Fibroblast of the aortic adventitia (primary cell): ENCODE measurements around the gene IL37. TPM values are rescaled to one million over a fixed set of nuclear protein-coding genes. Genes with fewer than 3 reads are reported as not detected.

ENCODE experiments used
- DNase-seq: peaks from one replicate; pipeline ENCODE4 v3.0.0-alpha.2; 2010; ENCODE audit warnings: low read depth
- H3K4me3 ChIP-seq: 2 replicates; pipeline ENCODE4 v1.5.1; 2011; ENCODE audit warnings: low read depth, mild to moderate bottlenecking, control low read depth, low read length, moderate library complexity
- CTCF ChIP-seq: IDR thresholded peaks from 2 replicates; pipeline ENCODE4 v1.5.1; 2011; ENCODE audit warnings: mild to moderate bottlenecking, low read length, control low read depth, inconsistent platforms; ENCODE audit not compliant: insufficient read depth
- total RNA-seq: library from RNA; depleted of rRNA; stranded (reverse); fragments of >200 nt; gene quantifications from 2 replicates; pipeline ENCODE4 v1.2.3, GENCODE V29; 2012; ENCODE audit warnings: low replicate concordance

The IL37 gene
- total RNA-seq, 1 donor: not detected

GRCh38 chr2:112920923-112921532, 10.1 kb downstream of the IL37 start:
- TF ChIP-seq CTCF: no peak
- no peak overlapping the region for H3K4me3 ChIP-seq
- DNase-seq: no peak

- no peak for DNase-seq
- TF ChIP-seq CTCF: no peak
- H3K4me3 ChIP-seq: no peak overlapping the region
Observed at GRCh38 chr2:112921982-112922381, 11.0 kb downstream of the IL37 start.

GRCh38 chr2:112923237-112923966, 12.4 kb downstream of the IL37 start:
- DNase-seq: peak; percentile 27
- H3K4me3 ChIP-seq: no peak overlapping the region
- peak; percentile 31 for TF ChIP-seq CTCF

- DNase-seq: peak; percentile 26
- TF ChIP-seq CTCF: no peak
- no peak overlapping the region for H3K4me3 ChIP-seq
Observed at GRCh38 chr2:112923967-112924338, 13.0 kb downstream of the IL37 start.

GRCh38 chr2:112924360-112924759, 13.4 kb downstream of the IL37 start:
- DNase-seq: no peak
- TF ChIP-seq CTCF: no peak
- H3K4me3 ChIP-seq: no peak overlapping the region

GRCh38 chr2:112924821-112925220, 13.9 kb downstream of the IL37 start:
- no peak for DNase-seq
- H3K4me3 ChIP-seq: no peak overlapping the region
- TF ChIP-seq CTCF: no peak

- no peak overlapping the region for H3K4me3 ChIP-seq
- no peak for TF ChIP-seq CTCF
- DNase-seq: no peak
Observed at GRCh38 chr2:112926707-112927106, 15.7 kb downstream of the IL37 start.
